GM12878 (cell line): ENCODE data around the gene RIPK4. TPM values are rescaled to one million over a fixed set of nuclear protein-coding genes. Genes with fewer than 3 reads are reported as not detected.

Experiments
- ATAC-seq: fragments of 200-7000 bp; cut with Tn5 transposase; 3 replicates; pipeline ENCODE4 v1.9.1; 2020; ENCODE audit warnings: mild to moderate bottlenecking, moderate library complexity
- BruUV-seq: library from RNA; stranded (reverse); fragments of 400-500 nt; replicated peaks from 2 replicates; lab custom pipeline; 2021; lab: Mats Ljungman, UMichigan
- CTCF ChIA-PET: fragments of 300-600 bp; sonication (Branson Sonifier 250); formaldehyde crosslinking; extraction: SDS; loops from one replicate; lab custom pipeline; 2021; ENCODE audit warnings: inconsistent platforms; lab: Yijun Ruan, JAX
- POLR2A ChIA-PET: fragments of 350-600 bp; formaldehyde crosslinking; extraction: SDS; loops from one replicate; lab custom pipeline; 2021; ENCODE audit warnings: inconsistent platforms; lab: Charles Lee
- RAD21 ChIA-PET: fragments of 300-600 bp; sonication (Branson Sonifier 250); formaldehyde crosslinking; loops from one replicate; lab custom pipeline; 2023; ENCODE audit warnings: antibody characterized with exemption; ENCODE audit not compliant: unreplicated experiment; lab: Charles Lee
- SMC1A ChIA-PET: fragments of 300-600 bp; sonication (Branson Sonifier 250); formaldehyde crosslinking; loops from one replicate; lab custom pipeline; 2023; ENCODE audit not compliant: unreplicated experiment, uncharacterized antibody; lab: Charles Lee
- DNase-seq: peaks from one replicate; pipeline ENCODE4 v3.0.0-alpha.2; 2011; ENCODE audit warnings: low read depth, low spot score
- FAIRE-seq: peaks from 3 replicates; lab custom pipeline; 2011; peaks lifted over from hg19 to GRCh38; lab: Jason Lieb, UNC
- H2AFZ ChIP-seq: 2 replicates; pipeline ENCODE4 v1.6.0; 2011; ENCODE audit warnings: low read depth, low read length, control low read depth; ENCODE audit not compliant: control insufficient read depth
- H3K27ac ChIP-seq: 2 replicates; pipeline ENCODE4 v1.5.1; 2011; ENCODE audit warnings: control low read depth; ENCODE audit not compliant: control insufficient read depth, insufficient read depth
- H3K27me3 ChIP-seq, 2 experiments: replicated peaks in 1 of 2; 2 replicates each; pipeline versions ENCODE4 v1.6.0 to v1.6.1; 2011; ENCODE audit warnings: low read length in 1 of 2; ENCODE audit not compliant: control insufficient read depth in 2 of 2, insufficient read depth in 2 of 2
- H3K36me3 ChIP-seq, 2 experiments: 2 replicates each; pipeline ENCODE4 v1.5.1; 2011; ENCODE audit warnings: low read length in 1 of 2; ENCODE audit not compliant: control insufficient read depth in 2 of 2, insufficient read depth in 2 of 2
- H3K4me1 ChIP-seq: 2 replicates; pipeline ENCODE4 v1.6.1; 2011; ENCODE audit warnings: mild to moderate bottlenecking, low read length, moderate library complexity, mixed read lengths; ENCODE audit not compliant: control insufficient read depth, insufficient read depth
- H3K4me2 ChIP-seq: 2 replicates; pipeline ENCODE4 v1.6.0; 2011; ENCODE audit warnings: control low read depth; ENCODE audit not compliant: control insufficient read depth, insufficient read depth
- H3K4me3 ChIP-seq: fragments of 200-600 bp; sonication (generic); 2 replicates; pipeline ENCODE4 v1.5.1; 2016
- H3K79me2 ChIP-seq: 2 replicates; pipeline ENCODE4 v1.6.0; 2011; ENCODE audit warnings: low read length; ENCODE audit not compliant: control insufficient read depth, insufficient read depth
- H3K9ac ChIP-seq: 2 replicates; pipeline ENCODE4 v1.8.0; 2011; ENCODE audit warnings: low read length, control low read depth, mixed read lengths; ENCODE audit not compliant: control insufficient read depth, insufficient read depth
- H3K9me3 ChIP-seq: replicated peaks from 3 replicates; pipeline ENCODE4 v1.5.1; 2011; ENCODE audit warnings: mild to moderate bottlenecking, low read length; ENCODE audit not compliant: control insufficient read depth, insufficient read depth
- H4K20me1 ChIP-seq: 2 replicates; pipeline ENCODE4 v1.6.0; 2011; ENCODE audit not compliant: control insufficient read depth, insufficient read depth
- ASH2L ChIP-seq: fragments of 300-600, 200-600 bp; sonication (generic); IDR thresholded peaks from 2 replicates; pipeline ENCODE4 v1.6.1; 2017; ENCODE audit warnings: low read depth, mild to moderate bottlenecking, borderline replicate concordance
- BHLHE40 ChIP-seq, 2 experiments: fragments of 450-650 bp in 1 of 2; IDR thresholded peaks; 2 replicates each; pipeline ENCODE4 v1.6.1; 2011 to 2017; ENCODE audit warnings: low read depth in 2 of 2, borderline replicate concordance in 1 of 2, improper control_type of control experiment in 1 of 2, low read length in 1 of 2, mild to moderate bottlenecking in 1 of 2
- EP300 ChIP-seq, 2 experiments: fragments of 150-350 bp in 1 of 2; IDR thresholded peaks; 2 replicates each; pipeline ENCODE4 v1.6.1; 2011 to 2012; ENCODE audit warnings: low read depth in 2 of 2, low read length in 2 of 2, borderline replicate concordance in 1 of 2, improper control_type of control experiment in 1 of 2, inconsistent platforms in 1 of 2; ENCODE audit not compliant: control insufficient read depth in 1 of 2
- FOS ChIP-seq: IDR thresholded peaks from 3 replicates; pipeline ENCODE4 v1.6.1; 2011; ENCODE audit warnings: borderline replicate concordance; ENCODE audit not compliant: insufficient read length; ENCODE audit errors: extremely low read depth
- HCFC1 ChIP-seq: fragments of 150-350 bp; IDR thresholded peaks from 2 replicates; pipeline ENCODE4 v1.6.1; 2014; ENCODE audit warnings: low read length
- IKZF1 ChIP-seq: fragments of 450-650 bp; conservative IDR thresholded peaks from 2 replicates; pipeline ENCODE4 v1.6.1; 2017; ENCODE audit warnings: antibody characterized with exemption, mild to moderate bottlenecking
- JUNB ChIP-seq: IDR thresholded peaks from 2 replicates; pipeline ENCODE4 v1.6.1; 2016; ENCODE audit warnings: antibody characterized with exemption, mild to moderate bottlenecking
- MXI1 ChIP-seq: fragments of 150-350 bp; IDR thresholded peaks from 2 replicates; pipeline ENCODE4 v1.6.1; 2011; ENCODE audit warnings: low read depth, mild to moderate bottlenecking, inconsistent platforms, low read length, improper control_type of control experiment
- NFIC ChIP-seq: IDR thresholded peaks from 2 replicates; pipeline ENCODE4 v1.6.1; 2012; ENCODE audit warnings: low read depth, mild to moderate bottlenecking, inconsistent platforms, low read length, moderate library complexity
- POLR2A ChIP-seq: IDR thresholded peaks from 2 replicates; pipeline ENCODE4 v1.6.1; 2011; ENCODE audit warnings: low read depth, mild to moderate bottlenecking, low read length
- RELA ChIP-seq: fragments of 450-650 bp; IDR thresholded peaks from 2 replicates; pipeline ENCODE4 v1.8.0; 2014; ENCODE audit warnings: borderline replicate concordance; ENCODE audit not compliant: partially characterized antibody
- RFX5 ChIP-seq: IDR thresholded peaks from 2 replicates; pipeline ENCODE4 v1.6.1; 2011; ENCODE audit warnings: low read depth, low read length, improper control_type of control experiment
- STAT1 ChIP-seq: fragments of 450-650 bp; conservative IDR thresholded peaks from 2 replicates; pipeline ENCODE4 v1.6.1; 2014; ENCODE audit warnings: antibody characterized with exemption, mild to moderate bottlenecking
- TCF3 ChIP-seq: IDR thresholded peaks from 2 replicates; pipeline ENCODE4 v1.6.1; 2012; ENCODE audit warnings: low read depth, mild to moderate bottlenecking, low read length, borderline replicate concordance; ENCODE audit not compliant: insufficient read depth
- WRNIP1 ChIP-seq: IDR thresholded peaks from 2 replicates; pipeline ENCODE4 v1.6.1; 2011; ENCODE audit warnings: low read depth, low read length, improper control_type of control experiment, borderline replicate concordance
- ZNF384 ChIP-seq: IDR thresholded peaks from 2 replicates; pipeline ENCODE4 v1.6.1; 2012; ENCODE audit warnings: low read depth, mild to moderate bottlenecking, low read length, improper control_type of control experiment, borderline replicate concordance
- ZSCAN29 ChIP-seq: fragments of 450-650 bp; IDR thresholded peaks from 2 replicates; pipeline ENCODE4 v1.6.1; 2017; ENCODE audit warnings: mild to moderate bottlenecking, moderate library complexity
- WGBS: methylation state at CpG from one replicate; pipeline ENCODE4 v1.1.6; 2016; ENCODE audit warnings: low lambda C conversion rate; ENCODE audit not compliant: insufficient replicate concordance, insufficient coverage; ENCODE audit errors: missing lambda C conversion rate; 5-methylcytosine and 5-hydroxymethylcytosine counted together
- in situ Hi-C: fragments of 300-500 bp; cut with MboI; formaldehyde crosslinking; loops from 9 replicates; pipeline ENCODE4 v1.14.3; 2018; ENCODE audit warnings: mixed read lengths
- intact Hi-C: fragments of 100-400 bp; cut with micrococcal nuclease; formaldehyde crosslinking; loops from one replicate; pipeline ENCODE4 v1.14.2; 2022; ENCODE audit not compliant: unreplicated experiment
- polyA plus RNA-seq, 11 experiments: library from polyadenylated mRNA; depleted of rRNA in 4 of 11; unstranded in 6 of 11; stranded (reverse) in 5 of 11; fragments of >200 nt; fragmentation: Nextera tagmentation in 4 of 11; fragmentation: Illumina TruSeq in 1 of 11; extraction: Ambion mirVana in 4 of 11; extraction: Trizol in 1 of 11; gene quantifications; 1 replicate in 1 of 11; 2 replicates in 10 of 11; pipeline versions ENCODE4 v1.2.1 to v1.2.3, GENCODE V29; 2011 to 2016; ENCODE audit warnings: inconsistent platforms in 2 of 11, missing spikeins in 2 of 11, low read depth in 1 of 11
- total RNA-seq, 4 experiments: library from RNA; depleted of rRNA in 3 of 4; stranded (reverse); fragments of >200 nt in 3 of 4; fragmentation: Illumina TruSeq in 1 of 4; extraction: Trizol in 1 of 4; gene quantifications; 2 replicates each; pipeline versions ENCODE4 v1.2.1 to v1.2.3, GENCODE V29; 2013 to 2021
- TF ChIP-seq, protein P1 (sequence below): IDR thresholded peaks from 2 replicates; pipeline ENCODE4 v1.6.1; 2012; ENCODE audit warnings: low read depth, low read length, improper control_type of control experiment
- TF ChIP-seq, protein P2 (sequence below), 3 experiments: IDR thresholded peaks in 2 of 3; conservative IDR thresholded peaks in 1 of 3; 2 replicates each; pipeline ENCODE4 v1.5.1; 2011; ENCODE audit warnings: low read depth in 3 of 3, low read length in 3 of 3, mild to moderate bottlenecking in 3 of 3, control low read depth in 2 of 3, moderate library complexity in 2 of 3, inconsistent platforms in 1 of 3, mixed read lengths in 1 of 3; ENCODE audit not compliant: control insufficient read depth in 2 of 3, insufficient read depth in 1 of 3; ENCODE audit errors: extremely low read depth in 1 of 3
- TF ChIP-seq, protein P3 (sequence below): fragments of 450-650 bp; IDR thresholded peaks from 2 replicates; pipeline ENCODE4 v1.6.1; 2016; ENCODE audit warnings: mild to moderate bottlenecking

Gene RIPK4
- total and polyA plus RNA-seq, 10 of the 15 experiments (the other 5 are each of a cell fraction or from before 2014, with no cell fraction given): 0.05 TPM; not detected in 9

DNA sequence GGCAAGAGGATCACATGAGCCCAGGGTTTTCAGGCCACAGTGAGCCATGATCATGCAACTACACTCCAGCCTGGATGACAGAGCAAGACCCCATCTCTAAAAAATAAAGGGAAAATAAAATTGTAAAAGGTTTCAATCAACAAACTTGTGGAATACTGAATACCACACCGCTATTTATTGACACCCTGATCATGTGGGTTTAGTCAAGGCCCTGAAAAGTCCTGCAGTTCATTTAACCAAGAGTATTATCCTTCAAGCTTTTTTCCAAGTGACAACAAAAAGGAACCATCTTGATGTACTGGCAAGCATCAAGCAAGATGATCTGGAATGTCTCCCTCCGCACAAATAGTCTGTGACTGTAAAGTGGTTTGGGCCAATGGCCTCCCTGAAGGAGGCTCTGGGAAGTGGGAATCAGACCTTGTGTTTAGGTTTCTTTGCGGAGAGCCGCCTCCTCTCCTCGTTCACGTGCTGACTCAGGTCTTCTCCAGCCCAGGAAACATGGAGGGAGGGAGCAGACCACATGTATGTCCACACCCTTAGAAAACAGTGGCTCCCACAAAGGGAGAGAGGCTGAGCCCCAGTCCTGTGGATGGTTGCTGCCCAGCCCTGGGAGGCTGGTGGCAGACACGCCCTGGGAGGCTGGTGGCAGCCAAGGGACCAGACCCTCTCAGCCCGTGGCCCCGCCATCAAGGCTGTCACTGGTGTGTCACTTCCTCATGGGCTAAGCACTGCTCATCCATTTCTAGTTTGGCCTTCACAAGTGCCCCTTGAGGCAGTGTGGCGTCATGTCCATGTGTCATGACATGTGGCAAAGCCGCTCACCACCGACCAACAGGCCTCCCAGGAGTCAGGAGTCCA is 56.7 kb downstream of the RIPK4 start:
- no peak overlapping the region for H2AFZ ChIP-seq
- no peaks in the 10 kb centered on the region for H3K4me1 ChIP-seq
- H3K27ac ChIP-seq: no peak overlapping the region
- intact Hi-C loops (no loop called here), in situ Hi-C loops (no loop called here)
- no peaks in the 10 kb centered on the region; the same call in 2 of the 3 replicates for H3K9me3 ChIP-seq
- TF ChIP-seq HCFC1 (no peak), POLR2A (no peak), ZNF384 (no peak), RELA (no peak), IKZF1 (no peak), TCF3 (no peak), ASH2L (no peak), EP300 (IDR thresholded peaks at IDR 0.05; ENCODE audit: borderline replicate concordance in 1 of 2, control insufficient read depth in 1 of 2, low read depth in 2 of 2, low read length in 2 of 2) (no peak), STAT1 (no peak), NFIC (no peak), MXI1 (no peak), ZSCAN29 (no peak), JUNB (no peak), FOS (no peak), RFX5 (no peak), BHLHE40 (IDR thresholded peaks at IDR 0.05; ENCODE audit: borderline replicate concordance in 1 of 2, low read depth in 2 of 2, low read length in 1 of 2) (no peak), WRNIP1 (no peak)
- TF ChIP-seq, protein P1, sequence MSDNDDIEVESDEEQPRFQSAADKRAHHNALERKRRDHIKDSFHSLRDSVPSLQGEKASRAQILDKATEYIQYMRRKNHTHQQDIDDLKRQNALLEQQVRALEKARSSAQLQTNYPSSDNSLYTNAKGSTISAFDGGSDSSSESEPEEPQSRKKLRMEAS: no peak
- TF ChIP-seq, protein P2, sequence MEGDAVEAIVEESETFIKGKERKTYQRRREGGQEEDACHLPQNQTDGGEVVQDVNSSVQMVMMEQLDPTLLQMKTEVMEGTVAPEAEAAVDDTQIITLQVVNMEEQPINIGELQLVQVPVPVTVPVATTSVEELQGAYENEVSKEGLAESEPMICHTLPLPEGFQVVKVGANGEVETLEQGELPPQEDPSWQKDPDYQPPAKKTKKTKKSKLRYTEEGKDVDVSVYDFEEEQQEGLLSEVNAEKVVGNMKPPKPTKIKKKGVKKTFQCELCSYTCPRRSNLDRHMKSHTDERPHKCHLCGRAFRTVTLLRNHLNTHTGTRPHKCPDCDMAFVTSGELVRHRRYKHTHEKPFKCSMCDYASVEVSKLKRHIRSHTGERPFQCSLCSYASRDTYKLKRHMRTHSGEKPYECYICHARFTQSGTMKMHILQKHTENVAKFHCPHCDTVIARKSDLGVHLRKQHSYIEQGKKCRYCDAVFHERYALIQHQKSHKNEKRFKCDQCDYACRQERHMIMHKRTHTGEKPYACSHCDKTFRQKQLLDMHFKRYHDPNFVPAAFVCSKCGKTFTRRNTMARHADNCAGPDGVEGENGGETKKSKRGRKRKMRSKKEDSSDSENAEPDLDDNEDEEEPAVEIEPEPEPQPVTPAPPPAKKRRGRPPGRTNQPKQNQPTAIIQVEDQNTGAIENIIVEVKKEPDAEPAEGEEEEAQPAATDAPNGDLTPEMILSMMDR (IDR thresholded peaks at IDR 0.05 in 2 of 3, conservative IDR thresholded peaks at IDR 0.05 in 1 of 3; ENCODE audit: control insufficient read depth in 2 of 3, extremely low read depth in 1 of 3, insufficient read depth in 1 of 3, low read depth in 3 of 3, low read length in 3 of 3): no peak
- TF ChIP-seq, protein P3, sequence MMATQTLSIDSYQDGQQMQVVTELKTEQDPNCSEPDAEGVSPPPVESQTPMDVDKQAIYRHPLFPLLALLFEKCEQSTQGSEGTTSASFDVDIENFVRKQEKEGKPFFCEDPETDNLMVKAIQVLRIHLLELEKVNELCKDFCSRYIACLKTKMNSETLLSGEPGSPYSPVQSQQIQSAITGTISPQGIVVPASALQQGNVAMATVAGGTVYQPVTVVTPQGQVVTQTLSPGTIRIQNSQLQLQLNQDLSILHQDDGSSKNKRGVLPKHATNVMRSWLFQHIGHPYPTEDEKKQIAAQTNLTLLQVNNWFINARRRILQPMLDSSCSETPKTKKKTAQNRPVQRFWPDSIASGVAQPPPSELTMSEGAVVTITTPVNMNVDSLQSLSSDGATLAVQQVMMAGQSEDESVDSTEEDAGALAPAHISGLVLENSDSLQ: no peak
- no peak overlapping the region for H3K9ac ChIP-seq
- RAD21 ChIA-PET: no interaction called here
- no peaks in the 10 kb centered on the region for H4K20me1 ChIP-seq
- no peak for FAIRE-seq
- H3K4me3 ChIP-seq: no peak overlapping the region
- BruUV-seq: no TSS peak
- CTCF ChIA-PET: no interaction called here
- DNase-seq: no peak
- 39% methylated on average over 12 of the region's 12 CpGs for WGBS
- SMC1A ChIA-PET: no interaction called here
- no peaks in the 10 kb centered on the region for H3K36me3 ChIP-seq
- no peaks in the 10 kb centered on the region for H3K79me2 ChIP-seq
- no peak for ATAC-seq
- POLR2A ChIA-PET: no interaction called here
- H3K4me2 ChIP-seq: no peak overlapping the region
- H3K27me3 ChIP-seq: no peaks in the 10 kb centered on the region; a peak in 2 of 4 replicates
